GM11168 (cell line): ENCODE results near the gene KREMEN1.

Experiments
- in situ Hi-C: fragments of 300-500 bp; cut with MboI; formaldehyde crosslinking; loops from one replicate; pipeline ENCODE4 v1.12.0; 2022; ENCODE audit warnings: low sequenced_read_pairs; ENCODE audit not compliant: unreplicated experiment

The KREMEN1 gene

DNA sequence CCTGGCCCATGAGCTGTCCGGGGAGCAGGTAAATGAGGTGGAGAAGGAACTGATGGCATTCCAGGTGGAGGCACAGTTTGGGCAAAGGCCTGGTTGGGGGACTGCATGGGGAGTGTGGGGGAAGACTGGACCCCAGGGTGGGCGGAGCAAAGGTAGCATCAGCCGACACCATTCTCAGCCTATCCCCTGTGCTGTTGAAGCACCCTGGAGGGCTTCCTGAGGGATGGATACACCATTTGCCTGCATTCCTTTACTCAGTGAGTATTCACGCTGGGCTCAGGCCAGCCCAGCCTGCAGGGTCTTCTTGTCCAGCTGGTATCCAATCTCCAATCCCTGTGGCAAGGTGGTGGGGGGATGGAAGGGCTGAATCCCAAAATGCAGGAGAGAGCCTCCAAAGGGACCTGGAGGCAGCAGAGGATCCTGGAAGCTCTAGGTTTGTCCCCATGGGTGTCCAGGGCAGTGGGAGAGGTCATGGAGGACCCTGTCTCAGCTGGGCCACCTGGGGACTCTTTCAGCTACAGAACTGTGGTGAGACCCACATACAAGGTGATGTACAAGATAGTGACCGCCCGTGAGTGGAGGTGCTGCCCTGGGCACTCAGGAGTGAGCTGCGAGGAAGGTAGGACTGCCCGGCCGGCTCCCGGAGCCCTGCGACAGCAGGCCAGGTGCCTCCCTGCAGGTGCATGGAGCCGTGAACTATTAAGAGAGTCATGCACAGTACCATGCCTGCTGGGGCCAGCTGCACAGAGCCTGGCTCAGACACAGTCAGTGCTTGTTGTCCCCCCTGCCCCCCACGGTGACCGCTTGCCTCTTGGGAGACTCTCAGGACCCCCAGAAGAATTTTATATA lies 142.4 kb downstream of the KREMEN1 start:
- in situ Hi-C loops, result no loop called here

DNA sequence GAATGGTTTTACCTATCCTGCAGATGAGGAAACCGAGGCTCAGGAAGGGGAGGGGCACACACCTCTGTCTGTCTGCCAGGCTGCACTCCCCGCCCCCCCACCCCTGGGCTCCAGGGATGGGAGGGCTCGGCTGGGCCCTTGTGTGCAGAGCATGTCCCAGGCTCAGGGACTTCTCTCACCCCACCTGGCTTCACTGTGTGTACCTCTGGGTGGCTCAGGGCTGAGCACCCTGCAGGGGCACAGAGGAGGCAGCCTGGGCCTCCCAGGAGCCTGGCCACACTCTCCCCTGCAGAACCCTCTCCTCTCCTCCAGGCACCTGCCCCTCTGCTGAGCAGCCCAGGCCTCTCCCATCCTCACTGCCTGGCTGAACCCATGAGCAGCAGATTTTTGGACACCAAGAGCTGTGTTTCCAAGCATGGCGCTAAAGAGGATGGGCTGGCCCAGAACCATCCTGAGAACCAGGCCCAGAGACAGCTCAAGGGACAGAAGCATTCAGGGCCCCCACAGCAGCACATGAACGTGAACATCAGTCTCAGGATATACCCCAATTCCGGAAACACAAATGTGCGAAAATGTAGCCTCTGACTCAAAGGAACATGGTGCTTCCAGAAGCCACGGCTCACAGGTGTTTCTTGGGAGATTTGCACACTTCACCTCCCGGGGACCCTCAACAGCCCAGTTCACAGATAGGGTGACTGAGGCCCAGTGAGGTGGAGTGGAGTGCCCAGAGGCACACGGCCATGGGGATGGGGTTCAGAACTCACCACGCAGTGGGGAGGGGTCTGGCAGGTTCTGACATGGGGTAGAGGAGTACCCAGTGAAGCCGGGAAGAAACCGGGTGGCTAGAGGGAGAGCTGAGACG lies 143.4 kb downstream of the KREMEN1 start:
- in situ Hi-C loops, result no loop called here

DNA sequence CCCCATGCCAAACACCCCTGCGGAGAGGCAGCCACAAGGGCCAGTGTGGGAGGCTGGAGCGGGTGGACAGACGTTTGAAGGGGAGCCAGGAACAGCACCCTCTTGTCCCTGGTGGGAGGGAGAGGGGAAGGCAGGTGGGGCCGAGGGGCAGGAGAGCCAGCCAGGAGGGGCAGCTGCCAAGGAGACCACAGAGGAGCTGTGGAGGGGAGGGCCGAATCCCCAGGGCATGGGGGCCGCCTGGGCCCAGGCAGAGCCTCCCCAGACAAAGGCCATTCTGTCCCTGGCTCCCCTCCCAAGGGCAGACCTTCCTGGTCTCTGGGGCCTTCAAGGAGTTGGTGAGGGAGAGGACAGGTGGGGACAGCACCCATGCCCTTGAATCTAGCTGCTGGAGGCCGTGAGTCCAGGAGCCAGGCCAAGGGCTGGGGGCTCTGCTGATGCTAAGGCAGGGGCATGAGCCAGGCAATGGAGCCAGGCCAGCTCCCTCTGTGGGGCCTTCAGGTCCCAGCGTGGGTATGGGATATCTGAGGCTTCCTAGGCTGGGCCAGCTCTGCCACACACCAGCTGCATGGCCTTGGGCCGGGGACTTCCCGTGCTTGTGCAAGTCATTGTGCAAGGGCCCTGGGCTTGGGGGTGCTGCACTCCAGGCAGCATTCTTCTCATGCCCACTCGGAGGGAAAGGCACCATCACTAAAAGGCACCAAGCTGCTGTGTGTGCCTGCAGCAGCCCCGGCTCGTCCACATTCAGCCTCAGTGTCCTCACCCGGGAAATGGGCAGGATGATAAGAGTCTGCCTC lies 144.2 kb downstream of the KREMEN1 start:
- in situ Hi-C loops, result no loop called here
